Endothelial cell of umbilical vein (primary cell): ENCODE results near the gene TXNDC9. TPM values are rescaled to one million over a fixed set of nuclear protein-coding genes. Genes with fewer than 3 reads are reported as not detected.

ENCODE experiments used
- BruUV-seq: library from RNA; stranded (reverse); fragments of 400-500 nt; replicated peaks from 2 replicates; lab custom pipeline; 2021; lab: Mats Ljungman, UMichigan
- CTCF ChIA-PET: fragments of 300-600, 350-600 bp; sonication (Branson Sonifier 250); formaldehyde crosslinking; loops from one replicate; lab custom pipeline; 2021; ENCODE audit warnings: antibody characterized with exemption, inconsistent platforms; lab: Charles Lee
- POLR2A ChIA-PET: fragments of 300-600, 350-600 bp; sonication (Branson Sonifier 250); formaldehyde crosslinking; loops from one replicate; lab custom pipeline; 2021; ENCODE audit warnings: antibody characterized with exemption, inconsistent platforms; lab: Charles Lee
- DNase-seq: peaks from one replicate; pipeline ENCODE4 v3.0.0-alpha.2; 2011; ENCODE audit warnings: low read depth, low spot score
- FAIRE-seq: peaks from 2 replicates; lab custom pipeline; 2011; peaks lifted over from hg19 to GRCh38; lab: Jason Lieb, UNC
- H2AFZ ChIP-seq: 2 replicates; pipeline ENCODE4 v1.6.0; 2012; ENCODE audit warnings: low read depth, low read length, control low read depth, inconsistent platforms
- H3K27ac ChIP-seq: 2 replicates; pipeline ENCODE4 v1.5.1; 2011; ENCODE audit warnings: low read depth, mild to moderate bottlenecking, control low read depth, low read length, moderate library complexity; ENCODE audit not compliant: insufficient read depth
- H3K27me3 ChIP-seq, 2 experiments: 2 replicates each; pipeline versions ENCODE4 v1.6.0 to v1.6.1; 2011; ENCODE audit warnings: low read length in 2 of 2, mixed read lengths in 1 of 2; ENCODE audit not compliant: control insufficient read depth in 2 of 2, insufficient read depth in 2 of 2
- H3K36me3 ChIP-seq, 2 experiments: 2 replicates in 1 of 2; 3 replicates in 1 of 2; pipeline ENCODE4 v1.5.1; 2011; ENCODE audit warnings: low read length in 2 of 2, mild to moderate bottlenecking in 1 of 2, moderate library complexity in 1 of 2; ENCODE audit not compliant: control insufficient read depth in 2 of 2, insufficient read depth in 2 of 2; ENCODE audit errors: extremely low read depth in 1 of 2
- H3K4me1 ChIP-seq: 3 replicates; pipeline ENCODE4 v1.5.1; 2011; ENCODE audit warnings: mild to moderate bottlenecking, low read length; ENCODE audit not compliant: control insufficient read depth, insufficient read depth; ENCODE audit errors: extremely low read depth
- H3K4me2 ChIP-seq: 2 replicates; pipeline ENCODE4 v1.6.1; 2011; ENCODE audit warnings: low read length, control low read depth, mixed read lengths; ENCODE audit not compliant: insufficient read depth
- H3K4me3 ChIP-seq, 3 experiments: fragments of 200-600 bp in 1 of 3; sonication (generic), shearing (Covaris generic) in 1 of 3; replicated peaks in 1 of 3; 2 replicates each; pipeline ENCODE4 v1.5.1; 2011 to 2016; ENCODE audit warnings: control low read depth in 3 of 3, low read length in 3 of 3, mild to moderate bottlenecking in 2 of 3, inconsistent platforms in 1 of 3, low read depth in 1 of 3, moderate library complexity in 1 of 3; ENCODE audit not compliant: insufficient read depth in 1 of 3
- H3K79me2 ChIP-seq: 2 replicates; pipeline ENCODE4 v1.6.0; 2012; ENCODE audit warnings: low read length, inconsistent platforms; ENCODE audit not compliant: control insufficient read depth, insufficient read depth
- H3K9ac ChIP-seq: replicated peaks from 2 replicates; pipeline ENCODE3; 2011; ENCODE audit warnings: low read length, control low read depth; ENCODE audit not compliant: insufficient read depth; ENCODE audit errors: extremely low read depth
- H3K9me1 ChIP-seq: replicated peaks from 3 replicates; pipeline ENCODE4 v1.6.0; 2011; ENCODE audit warnings: mild to moderate bottlenecking, low read length; ENCODE audit not compliant: control insufficient read depth, insufficient read depth; ENCODE audit errors: extremely low read depth
- H3K9me3 ChIP-seq: replicated peaks from 2 replicates; pipeline ENCODE4 v1.5.1; 2012; ENCODE audit warnings: low read length, inconsistent platforms; ENCODE audit not compliant: control insufficient read depth, insufficient read depth
- H4K20me1 ChIP-seq: replicated peaks from 2 replicates; pipeline ENCODE3; 2011; ENCODE audit warnings: mild to moderate bottlenecking, low read length; ENCODE audit not compliant: control insufficient read depth, insufficient read depth; ENCODE audit errors: extremely low read depth
- EZH2 ChIP-seq: IDR thresholded peaks from 2 replicates; pipeline ENCODE4 v1.6.1; 2012; ENCODE audit warnings: borderline replicate concordance, low read depth, mild to moderate bottlenecking, moderate library complexity, low read length, inconsistent platforms; ENCODE audit not compliant: severe bottlenecking
- FOS ChIP-seq: IDR thresholded peaks from 2 replicates; pipeline ENCODE4 v1.6.1; 2011; ENCODE audit warnings: mild to moderate bottlenecking, low read length, moderate library complexity, borderline replicate concordance; ENCODE audit not compliant: insufficient read depth
- GATA2 ChIP-seq: IDR thresholded peaks from 2 replicates; pipeline ENCODE4 v1.7.0; 2011; ENCODE audit warnings: low read depth, mild to moderate bottlenecking, moderate library complexity, mixed read lengths, low read length; ENCODE audit not compliant: insufficient read length, insufficient read depth
- JUN ChIP-seq: IDR thresholded peaks from 2 replicates; pipeline ENCODE4 v1.6.1; 2011; ENCODE audit warnings: borderline replicate concordance, low read depth; ENCODE audit not compliant: insufficient read length, insufficient read depth
- MYC ChIP-seq: IDR thresholded peaks from one replicate; pipeline ENCODE4 v1.6.1; 2011; ENCODE audit warnings: mild to moderate bottlenecking, low read depth, low read length
- POLR2A ChIP-seq: IDR thresholded peaks from 2 replicates; pipeline ENCODE4 v1.6.1; 2012; ENCODE audit warnings: low read depth, mild to moderate bottlenecking, control low read depth, low read length
- POLR2AphosphoS5 ChIP-seq: IDR thresholded peaks from 2 replicates; pipeline ENCODE4 v1.6.1; 2012; ENCODE audit warnings: low read depth, mild to moderate bottlenecking, control low read depth, low read length, moderate library complexity; ENCODE audit not compliant: insufficient read depth
- dilution Hi-C: fragments of 300-500 bp; cut with MboI; formaldehyde crosslinking; loops from one replicate; pipeline ENCODE4 v1.15.0; 2019; ENCODE audit warnings: low sequenced_read_pairs; ENCODE audit not compliant: extremely low pct_ligation_motif_present
- intact Hi-C: fragments of 100-400 bp; cut with micrococcal nuclease; formaldehyde crosslinking; loops from one replicate; pipeline ENCODE4 v1.10.0; 2022
- polyA plus RNA-seq, 4 experiments: library from polyadenylated mRNA; depleted of rRNA in 3 of 4; stranded (reverse) in 3 of 4; unstranded in 1 of 4; fragments of >200 nt; gene quantifications; 2 replicates each; pipeline versions ENCODE4 v1.2.1 to v1.2.3, GENCODE V29; 2011 to 2012; ENCODE audit warnings: missing spikeins in 1 of 4
- total RNA-seq: library from RNA; stranded (reverse); gene quantifications from 2 replicates; pipeline ENCODE4 v1.2.3, GENCODE V29; 2021
- TF ChIP-seq, protein P1 (sequence below): IDR thresholded peaks from 2 replicates; pipeline ENCODE4 v1.6.1; 2011; ENCODE audit not compliant: insufficient read depth, insufficient read length
- TF ChIP-seq, protein P2 (sequence below), 2 donors: IDR thresholded peaks; 1 replicate in 1 of 2; 2 replicates in 1 of 2; pipeline ENCODE4 v1.5.1; 2011; ENCODE audit warnings: low read length in 2 of 2, mild to moderate bottlenecking in 2 of 2, moderate library complexity in 2 of 2, control low read depth in 1 of 2, inconsistent platforms in 1 of 2, low read depth in 1 of 2; ENCODE audit not compliant: insufficient read depth in 1 of 2; ENCODE audit errors: extremely low read depth in 1 of 2

The TXNDC9 gene
- total and polyA plus RNA-seq, 2 donors (not counting 3 experiments of a cell fraction or from before 2014, with no cell fraction given), result 18.6 to 45.8 TPM

DNA sequence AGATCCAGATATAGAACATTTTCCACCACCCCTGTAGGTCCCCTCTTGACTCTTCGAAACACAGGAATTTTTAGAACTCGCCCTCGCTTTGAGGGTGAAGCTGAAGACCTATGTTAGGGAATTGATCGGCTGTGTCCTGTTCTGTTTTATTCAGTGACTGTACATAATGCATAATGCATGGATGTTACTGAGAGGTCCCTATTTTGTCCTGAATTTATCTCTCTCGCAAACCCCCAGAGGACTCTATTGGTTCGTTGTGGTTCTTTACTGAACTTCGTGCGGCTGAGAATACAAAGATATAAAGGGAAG lies 625 bp upstream of the TXNDC9 start:
- Histone ChIP-seq H3K36me3 (peaks cover 5 to 6% of the 10 kb centered on the region in 2 experiments), H3K9me3 (no peaks in the 10 kb centered on the region), H3K9me1 (no peaks in the 10 kb centered on the region), H2AFZ (peak overlapping the region; percentile 88), H3K79me2 (peaks cover 87% of the 10 kb centered on the region), H4K20me1 (no peaks in the 10 kb centered on the region), H3K27ac (peak overlapping the region; percentile 57), H3K4me2 (peak overlapping the region; percentile 90), H3K4me3 (peak overlapping the region; percentile 59 to 96 (median 89)), H3K9ac (peak overlapping the region; percentile 91), H3K27me3 (no peaks in the 10 kb centered on the region), H3K4me1 (peaks cover 20% of the 10 kb centered on the region)
- BruUV-seq, result no TSS peak
- TF ChIP-seq FOS, result no peak
- TF ChIP-seq POLR2A, result no peak
- no peak for TF ChIP-seq JUN
- TF ChIP-seq, protein P1, sequence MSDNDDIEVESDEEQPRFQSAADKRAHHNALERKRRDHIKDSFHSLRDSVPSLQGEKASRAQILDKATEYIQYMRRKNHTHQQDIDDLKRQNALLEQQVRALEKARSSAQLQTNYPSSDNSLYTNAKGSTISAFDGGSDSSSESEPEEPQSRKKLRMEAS, result no peak
- TF ChIP-seq, protein P2, sequence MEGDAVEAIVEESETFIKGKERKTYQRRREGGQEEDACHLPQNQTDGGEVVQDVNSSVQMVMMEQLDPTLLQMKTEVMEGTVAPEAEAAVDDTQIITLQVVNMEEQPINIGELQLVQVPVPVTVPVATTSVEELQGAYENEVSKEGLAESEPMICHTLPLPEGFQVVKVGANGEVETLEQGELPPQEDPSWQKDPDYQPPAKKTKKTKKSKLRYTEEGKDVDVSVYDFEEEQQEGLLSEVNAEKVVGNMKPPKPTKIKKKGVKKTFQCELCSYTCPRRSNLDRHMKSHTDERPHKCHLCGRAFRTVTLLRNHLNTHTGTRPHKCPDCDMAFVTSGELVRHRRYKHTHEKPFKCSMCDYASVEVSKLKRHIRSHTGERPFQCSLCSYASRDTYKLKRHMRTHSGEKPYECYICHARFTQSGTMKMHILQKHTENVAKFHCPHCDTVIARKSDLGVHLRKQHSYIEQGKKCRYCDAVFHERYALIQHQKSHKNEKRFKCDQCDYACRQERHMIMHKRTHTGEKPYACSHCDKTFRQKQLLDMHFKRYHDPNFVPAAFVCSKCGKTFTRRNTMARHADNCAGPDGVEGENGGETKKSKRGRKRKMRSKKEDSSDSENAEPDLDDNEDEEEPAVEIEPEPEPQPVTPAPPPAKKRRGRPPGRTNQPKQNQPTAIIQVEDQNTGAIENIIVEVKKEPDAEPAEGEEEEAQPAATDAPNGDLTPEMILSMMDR (IDR thresholded peaks at IDR 0.05; ENCODE audit: extremely low read depth in 1 of 2, insufficient read depth in 1 of 2, low read depth in 1 of 2, low read length in 2 of 2), result no peak
- TF ChIP-seq EZH2, result no peak
- no peak for TF ChIP-seq POLR2AphosphoS5
- TF ChIP-seq GATA2, result no peak
- no peak for TF ChIP-seq MYC
- DNase-seq (no peak), FAIRE-seq (no peak)
- dilution Hi-C loops (no loop called here), intact Hi-C loops (loop anchor here (1.0 to 10.0 kb wide), 4 partner anchors 154 to 582 kb away; partner anchors contain the start of genes MITD1, MRPL30 and REV1)
- CTCF ChIA-PET, result interaction anchor here (1.1 to 4.4 kb wide), 13 partner anchors 11 to 222 kb away, joined by 3 to 41 read pairs (median 5); partner anchors contain the start of gene REV1
- POLR2A ChIA-PET, result interaction anchor here (0.6 to 1.8 kb wide), 7 partner anchors 16 to 156 kb away, joined by 3 to 6 read pairs (median 4); partner anchors contain the start of genes MITD1, MRPL30 and REV1
